SK-N-SH (cell line): ENCODE data around the gene CDK5RAP2. TPM values are rescaled to one million over a fixed set of nuclear protein-coding genes. Genes with fewer than 3 reads are reported as not detected.

ENCODE experiments used
- CTCF ChIA-PET: fragments of 300-600, 350-600 bp; formaldehyde crosslinking; extraction: SDS; loops from one replicate; lab custom pipeline; 2021; lab: Yijun Ruan, JAX
- POLR2A ChIA-PET: fragments of 350-600 bp; sonication (Branson Sonifier 250); formaldehyde crosslinking; extraction: SDS; loops from one replicate; lab custom pipeline; 2020; ENCODE audit warnings: antibody characterized with exemption, inconsistent platforms; lab: Yijun Ruan, JAX
- DNase-seq: peaks from one replicate; pipeline ENCODE4 v3.0.0; 2012
- H2AFZ ChIP-seq: fragments of 200-600 bp; sonication (generic); 2 replicates; pipeline ENCODE4 v1.8.1; 2016; ENCODE audit warnings: antibody characterized with exemption, mild to moderate bottlenecking, low read depth
- H3F3A ChIP-seq: fragments of 200-600 bp; sonication (generic); replicated peaks from 2 replicates; pipeline ENCODE3; 2016; ENCODE audit warnings: antibody characterized with exemption, mild to moderate bottlenecking; ENCODE audit not compliant: insufficient read depth
- H3K27ac ChIP-seq, 2 experiments: fragments of 200-500 bp in 1 of 2; fragments of 200-600 bp in 1 of 2; sonication (Bioruptor generic) in 1 of 2; sonication (generic), shearing (Covaris generic) in 1 of 2; 2 replicates each; pipeline versions ENCODE4 v1.5.1 to v1.6.1; 2014 to 2016; ENCODE audit warnings: low read depth in 2 of 2, inconsistent platforms in 1 of 2, low read length in 1 of 2, mild to moderate bottlenecking in 1 of 2, mixed read lengths in 1 of 2
- H3K27me3 ChIP-seq: fragments of 200-600 bp; sonication (generic), shearing (Covaris generic); 2 replicates; pipeline ENCODE4 v1.6.1; 2016; ENCODE audit warnings: mixed run types; ENCODE audit not compliant: insufficient read depth
- H3K36me3 ChIP-seq, 2 experiments: fragments of 200-500 bp in 1 of 2; fragments of 200-600 bp in 1 of 2; sonication (Bioruptor generic) in 1 of 2; sonication (generic) in 1 of 2; replicated peaks in 1 of 2; 2 replicates each; pipeline versions ENCODE3 to v1.5.1; 2014 to 2016; ENCODE audit warnings: low read length in 1 of 2, mild to moderate bottlenecking in 1 of 2; ENCODE audit not compliant: insufficient read depth in 2 of 2, control insufficient read depth in 1 of 2
- H3K4me1 ChIP-seq, 2 experiments: fragments of 200-500 bp in 1 of 2; fragments of 200-600 bp in 1 of 2; sonication (Bioruptor generic) in 1 of 2; sonication (generic), shearing (Covaris generic) in 1 of 2; 2 replicates each; pipeline versions ENCODE4 v1.5.1 to v1.6.1; 2014 to 2016; ENCODE audit warnings: low read depth in 1 of 2, low read length in 1 of 2, mixed run types in 1 of 2; ENCODE audit not compliant: insufficient read depth in 2 of 2, control insufficient read depth in 1 of 2
- H3K4me2 ChIP-seq: fragments of 200-600 bp; sonication (generic), shearing (Covaris generic); 2 replicates; pipeline ENCODE4 v1.6.1; 2017; ENCODE audit warnings: mixed run types
- H3K4me3 ChIP-seq, 2 experiments: fragments of 200-500 bp in 1 of 2; fragments of 200-600 bp in 1 of 2; sonication (Bioruptor generic) in 1 of 2; sonication (generic), shearing (Covaris generic) in 1 of 2; 2 replicates each; pipeline versions ENCODE4 v1.5.1 to v1.8.1; 2014 to 2016; ENCODE audit warnings: low read depth in 2 of 2, inconsistent platforms in 1 of 2, low read length in 1 of 2, mild to moderate bottlenecking in 1 of 2, mixed read lengths in 1 of 2, moderate library complexity in 1 of 2
- H3K79me2 ChIP-seq: fragments of 200-600 bp; sonication (generic); 2 replicates; pipeline ENCODE4 v1.8.1; 2017; ENCODE audit warnings: mild to moderate bottlenecking; ENCODE audit not compliant: insufficient read depth
- H3K9ac ChIP-seq: fragments of 200-600 bp; sonication (generic); 2 replicates; pipeline ENCODE4 v1.6.1; 2017; ENCODE audit warnings: mixed run types
- H3K9me2 ChIP-seq: fragments of 200-600 bp; sonication (generic); 2 replicates; pipeline ENCODE4 v1.6.1; 2017; ENCODE audit warnings: mixed run types
- H3K9me3 ChIP-seq: fragments of 200-600 bp; sonication (generic); 2 replicates; pipeline ENCODE4 v1.6.1; 2017; ENCODE audit warnings: mixed run types, mild to moderate bottlenecking, moderate library complexity
- H4K20me1 ChIP-seq: fragments of 200-600 bp; sonication (generic); 2 replicates; pipeline ENCODE4 v1.6.1; 2017; ENCODE audit warnings: mild to moderate bottlenecking, mixed run types; ENCODE audit not compliant: insufficient read depth
- CHD2 ChIP-seq: fragments of 150-350 bp; IDR thresholded peaks from 2 replicates; pipeline ENCODE4 v1.6.1; 2018; ENCODE audit warnings: low read length; ENCODE audit not compliant: partially characterized antibody
- ELF1 ChIP-seq: IDR thresholded peaks from 2 replicates; pipeline ENCODE4 v1.4.0; 2012
- EZH2phosphoT487 ChIP-seq: fragments of 200-600 bp; sonication (generic); IDR thresholded peaks from 2 replicates; pipeline ENCODE4 v1.6.1; 2017; ENCODE audit warnings: low read depth, mixed run types, mild to moderate bottlenecking, antibody characterized with exemption, moderate library complexity, borderline replicate concordance
- FOSL2 ChIP-seq: IDR thresholded peaks from 2 replicates; pipeline ENCODE4 v1.4.0; 2012; ENCODE audit warnings: low read depth, mild to moderate bottlenecking, moderate library complexity, borderline replicate concordance
- GATA2 ChIP-seq: sonication (generic); formaldehyde crosslinking; IDR thresholded peaks from 2 replicates; pipeline ENCODE4 v1.5.0; 2020; ENCODE audit warnings: mild to moderate bottlenecking, missing genetic modification reagents
- JUND ChIP-seq: IDR thresholded peaks from 2 replicates; pipeline ENCODE4 v1.4.0; 2012
- MXI1 ChIP-seq: IDR thresholded peaks from 2 replicates; pipeline ENCODE4 v1.6.1; 2012; ENCODE audit warnings: mild to moderate bottlenecking, low read depth, low read length, improper control_type of control experiment
- NRF1 ChIP-seq: IDR thresholded peaks from 2 replicates; pipeline ENCODE4 v1.6.1; 2012; ENCODE audit warnings: low read depth, mild to moderate bottlenecking, low read length
- RAD21 ChIP-seq: IDR thresholded peaks from 2 replicates; pipeline ENCODE4 v1.6.1; 2012; ENCODE audit warnings: mild to moderate bottlenecking, low read length
- REST ChIP-seq: IDR thresholded peaks from 2 replicates; pipeline ENCODE4 v1.6.1; 2012; ENCODE audit warnings: mild to moderate bottlenecking, low read depth, low read length, moderate library complexity
- RXRA ChIP-seq: IDR thresholded peaks from 2 replicates; pipeline ENCODE4 v1.4.0; 2012; ENCODE audit warnings: low read depth, mild to moderate bottlenecking, borderline replicate concordance
- SIN3A ChIP-seq: IDR thresholded peaks from 2 replicates; pipeline ENCODE4 v1.6.1; 2012; ENCODE audit warnings: low read depth, mild to moderate bottlenecking, low read length, moderate library complexity, borderline replicate concordance
- SMC3 ChIP-seq: IDR thresholded peaks from 2 replicates; pipeline ENCODE4 v1.6.1; 2012; ENCODE audit warnings: low read depth, low read length, improper control_type of control experiment
- TAF1 ChIP-seq: IDR thresholded peaks from 2 replicates; pipeline ENCODE4 v1.6.1; 2012; ENCODE audit warnings: low read depth, mild to moderate bottlenecking, low read length, moderate library complexity, borderline replicate concordance
- TCF12 ChIP-seq: IDR thresholded peaks from 2 replicates; pipeline ENCODE4 v1.4.0; 2012
- TEAD4 ChIP-seq: IDR thresholded peaks from 2 replicates; pipeline ENCODE4 v1.4.0; 2012; ENCODE audit warnings: mild to moderate bottlenecking, borderline replicate concordance; ENCODE audit not compliant: insufficient read depth
- USF2 ChIP-seq: fragments of 150-350 bp; IDR thresholded peaks from 2 replicates; pipeline ENCODE4 v1.6.1; 2017; ENCODE audit warnings: antibody characterized with exemption, low read length, low read depth, borderline replicate concordance
- WGBS: methylation state at CpG from one replicate; pipeline ENCODE4 v1.1.6; 2017; ENCODE audit warnings: low lambda C conversion rate; 5-methylcytosine and 5-hydroxymethylcytosine counted together
- polyA plus RNA-seq, 3 experiments: library from polyadenylated mRNA; depleted of rRNA; stranded (reverse); fragments of >200 nt; gene quantifications; 2 replicates each; pipeline ENCODE4 v1.2.3, GENCODE V29; 2012
- TF ChIP-seq, protein P1 (sequence below): fragments of 200-600 bp; sonication (generic); IDR thresholded peaks from 2 replicates; pipeline ENCODE4 v1.6.1; 2017; ENCODE audit warnings: antibody characterized with exemption, mild to moderate bottlenecking, moderate library complexity
- TF ChIP-seq, protein P2 (sequence below): IDR thresholded peaks from 2 replicates; pipeline ENCODE4 v1.4.0; 2012; ENCODE audit warnings: low read depth, borderline replicate concordance
- TF ChIP-seq, protein P3 (sequence below): IDR thresholded peaks from 2 replicates; pipeline ENCODE4 v1.4.0; 2012; ENCODE audit warnings: low read depth, borderline replicate concordance

Gene CDK5RAP2
- 15.2 and 20.7 TPM in 2 replicates for polyA plus RNA-seq (2012; rRNA removed)
- polyA plus RNA-seq (2012; cell fraction: cytosol; rRNA removed), result 16.6 and 17.3 TPM in 2 replicates
- 45.3 and 53.8 TPM in 2 replicates for polyA plus RNA-seq (2012; cell fraction: nucleus; rRNA removed)

GRCh38 chr9:120580051-120580896 is at the start of gene CDK5RAP2:
Gene CDK5RAP2, minus strand, starts transcription at chr9:120580167. Its CDS starts 189 bp downstream, at chr9:120579978.
- peak within 1 kb of the TSS; percentile 59 to 89 for H3K4me3 ChIP-seq
- peak; percentile 92 for DNase-seq
- peak within 1 kb of the TSS; percentile 84 for H3K4me2 ChIP-seq
- peak within 1 kb of the TSS; percentile 96 for H2AFZ ChIP-seq
- no peaks in the 10 kb centered on the region for H3K36me3 ChIP-seq
- no peaks in the 10 kb centered on the region for H3K9me3 ChIP-seq
- no peaks in the 10 kb centered on the region for H3K9me2 ChIP-seq
- H3K4me1 ChIP-seq, result peaks cover 12 to 17% of the 10 kb centered on the region in 2 experiments; a peak in 3 of 4 replicates
- H3K9ac ChIP-seq, result peak within 1 kb of the TSS; percentile 85
- CTCF ChIA-PET, result interaction anchor here (0.8 kb wide), 1 partner anchor 42 kb away, joined by 3 read pairs; no protein-coding TSS in a partner anchor
- peaks cover 47% of the 10 kb centered on the region for H3K79me2 ChIP-seq
- H3K27ac ChIP-seq, result peak within 1 kb of the TSS; percentile 32 to 53
- WGBS, result 21% methylated on average over 19 of the region's 33 CpGs
- no peaks in the 10 kb centered on the region for H3K27me3 ChIP-seq
- H4K20me1 ChIP-seq, result no peaks in the 10 kb centered on the region
- peaks cover 6% of the 10 kb centered on the region for H3F3A ChIP-seq
- POLR2A ChIA-PET, result interaction anchor here (0.7 kb wide), 1 partner anchor 13 kb away, joined by 3 read pairs; no protein-coding TSS in a partner anchor
- TF ChIP-seq RAD21 (no peak), SIN3A (no peak), ELF1 (peak; percentile 70; the same call in 1 of the 2 replicates), REST (0 out of 2 replicates have a peak, but pooled peaks have one; percentile 30), JUND (no peak), CHD2 (peak; percentile 79), SMC3 (no peak), MXI1 (peak; percentile 74; the same call in 1 of the 2 replicates), USF2 (no peak), NRF1 (0 out of 2 replicates have a peak, but pooled peaks have one; percentile 26), TEAD4 (0 out of 2 replicates have a peak, but pooled peaks have one; percentile 19), FOSL2 (no peak), TCF12 (0 out of 2 replicates have a peak, but pooled peaks have one; percentile 16), RXRA (no peak), EZH2phosphoT487 (no peak), GATA2 (CRISPR knock-in tag) (no peak), TAF1 (peak; percentile 62; the same call in 1 of the 2 replicates)
- TF ChIP-seq, protein P1, sequence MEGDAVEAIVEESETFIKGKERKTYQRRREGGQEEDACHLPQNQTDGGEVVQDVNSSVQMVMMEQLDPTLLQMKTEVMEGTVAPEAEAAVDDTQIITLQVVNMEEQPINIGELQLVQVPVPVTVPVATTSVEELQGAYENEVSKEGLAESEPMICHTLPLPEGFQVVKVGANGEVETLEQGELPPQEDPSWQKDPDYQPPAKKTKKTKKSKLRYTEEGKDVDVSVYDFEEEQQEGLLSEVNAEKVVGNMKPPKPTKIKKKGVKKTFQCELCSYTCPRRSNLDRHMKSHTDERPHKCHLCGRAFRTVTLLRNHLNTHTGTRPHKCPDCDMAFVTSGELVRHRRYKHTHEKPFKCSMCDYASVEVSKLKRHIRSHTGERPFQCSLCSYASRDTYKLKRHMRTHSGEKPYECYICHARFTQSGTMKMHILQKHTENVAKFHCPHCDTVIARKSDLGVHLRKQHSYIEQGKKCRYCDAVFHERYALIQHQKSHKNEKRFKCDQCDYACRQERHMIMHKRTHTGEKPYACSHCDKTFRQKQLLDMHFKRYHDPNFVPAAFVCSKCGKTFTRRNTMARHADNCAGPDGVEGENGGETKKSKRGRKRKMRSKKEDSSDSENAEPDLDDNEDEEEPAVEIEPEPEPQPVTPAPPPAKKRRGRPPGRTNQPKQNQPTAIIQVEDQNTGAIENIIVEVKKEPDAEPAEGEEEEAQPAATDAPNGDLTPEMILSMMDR, result no peak
- TF ChIP-seq, protein P2, sequence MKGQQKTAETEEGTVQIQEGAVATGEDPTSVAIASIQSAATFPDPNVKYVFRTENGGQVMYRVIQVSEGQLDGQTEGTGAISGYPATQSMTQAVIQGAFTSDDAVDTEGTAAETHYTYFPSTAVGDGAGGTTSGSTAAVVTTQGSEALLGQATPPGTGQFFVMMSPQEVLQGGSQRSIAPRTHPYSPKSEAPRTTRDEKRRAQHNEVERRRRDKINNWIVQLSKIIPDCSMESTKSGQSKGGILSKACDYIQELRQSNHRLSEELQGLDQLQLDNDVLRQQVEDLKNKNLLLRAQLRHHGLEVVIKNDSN, result 0 out of 2 replicates have a peak, but pooled peaks have one; percentile 14
- TF ChIP-seq, protein P3, sequence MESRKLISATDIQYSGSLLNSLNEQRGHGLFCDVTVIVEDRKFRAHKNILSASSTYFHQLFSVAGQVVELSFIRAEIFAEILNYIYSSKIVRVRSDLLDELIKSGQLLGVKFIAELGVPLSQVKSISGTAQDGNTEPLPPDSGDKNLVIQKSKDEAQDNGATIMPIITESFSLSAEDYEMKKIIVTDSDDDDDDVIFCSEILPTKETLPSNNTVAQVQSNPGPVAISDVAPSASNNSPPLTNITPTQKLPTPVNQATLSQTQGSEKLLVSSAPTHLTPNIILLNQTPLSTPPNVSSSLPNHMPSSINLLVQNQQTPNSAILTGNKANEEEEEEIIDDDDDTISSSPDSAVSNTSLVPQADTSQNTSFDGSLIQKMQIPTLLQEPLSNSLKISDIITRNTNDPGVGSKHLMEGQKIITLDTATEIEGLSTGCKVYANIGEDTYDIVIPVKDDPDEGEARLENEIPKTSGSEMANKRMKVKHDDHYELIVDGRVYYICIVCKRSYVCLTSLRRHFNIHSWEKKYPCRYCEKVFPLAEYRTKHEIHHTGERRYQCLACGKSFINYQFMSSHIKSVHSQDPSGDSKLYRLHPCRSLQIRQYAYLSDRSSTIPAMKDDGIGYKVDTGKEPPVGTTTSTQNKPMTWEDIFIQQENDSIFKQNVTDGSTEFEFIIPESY, result no peak; the same call in 1 of the 2 replicates
